ENCODE data around the gene MOV10. TPM values are rescaled to one million over a fixed set of nuclear protein-coding genes. Genes with fewer than 3 reads are reported as not detected.

MOV10 gene, protein sequence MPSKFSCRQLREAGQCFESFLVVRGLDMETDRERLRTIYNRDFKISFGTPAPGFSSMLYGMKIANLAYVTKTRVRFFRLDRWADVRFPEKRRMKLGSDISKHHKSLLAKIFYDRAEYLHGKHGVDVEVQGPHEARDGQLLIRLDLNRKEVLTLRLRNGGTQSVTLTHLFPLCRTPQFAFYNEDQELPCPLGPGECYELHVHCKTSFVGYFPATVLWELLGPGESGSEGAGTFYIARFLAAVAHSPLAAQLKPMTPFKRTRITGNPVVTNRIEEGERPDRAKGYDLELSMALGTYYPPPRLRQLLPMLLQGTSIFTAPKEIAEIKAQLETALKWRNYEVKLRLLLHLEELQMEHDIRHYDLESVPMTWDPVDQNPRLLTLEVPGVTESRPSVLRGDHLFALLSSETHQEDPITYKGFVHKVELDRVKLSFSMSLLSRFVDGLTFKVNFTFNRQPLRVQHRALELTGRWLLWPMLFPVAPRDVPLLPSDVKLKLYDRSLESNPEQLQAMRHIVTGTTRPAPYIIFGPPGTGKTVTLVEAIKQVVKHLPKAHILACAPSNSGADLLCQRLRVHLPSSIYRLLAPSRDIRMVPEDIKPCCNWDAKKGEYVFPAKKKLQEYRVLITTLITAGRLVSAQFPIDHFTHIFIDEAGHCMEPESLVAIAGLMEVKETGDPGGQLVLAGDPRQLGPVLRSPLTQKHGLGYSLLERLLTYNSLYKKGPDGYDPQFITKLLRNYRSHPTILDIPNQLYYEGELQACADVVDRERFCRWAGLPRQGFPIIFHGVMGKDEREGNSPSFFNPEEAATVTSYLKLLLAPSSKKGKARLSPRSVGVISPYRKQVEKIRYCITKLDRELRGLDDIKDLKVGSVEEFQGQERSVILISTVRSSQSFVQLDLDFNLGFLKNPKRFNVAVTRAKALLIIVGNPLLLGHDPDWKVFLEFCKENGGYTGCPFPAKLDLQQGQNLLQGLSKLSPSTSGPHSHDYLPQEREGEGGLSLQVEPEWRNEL
- polyA plus RNA-seq (2013, experiment 1 of 4), result 71.8 TPM
- polyA plus RNA-seq (2013, experiment 2 of 4), result 73.5 TPM
- polyA plus RNA-seq (2013, experiment 3 of 4), result 69.1 TPM
- polyA plus RNA-seq (2013, experiment 4 of 4), result 73.8 TPM

DNA sequence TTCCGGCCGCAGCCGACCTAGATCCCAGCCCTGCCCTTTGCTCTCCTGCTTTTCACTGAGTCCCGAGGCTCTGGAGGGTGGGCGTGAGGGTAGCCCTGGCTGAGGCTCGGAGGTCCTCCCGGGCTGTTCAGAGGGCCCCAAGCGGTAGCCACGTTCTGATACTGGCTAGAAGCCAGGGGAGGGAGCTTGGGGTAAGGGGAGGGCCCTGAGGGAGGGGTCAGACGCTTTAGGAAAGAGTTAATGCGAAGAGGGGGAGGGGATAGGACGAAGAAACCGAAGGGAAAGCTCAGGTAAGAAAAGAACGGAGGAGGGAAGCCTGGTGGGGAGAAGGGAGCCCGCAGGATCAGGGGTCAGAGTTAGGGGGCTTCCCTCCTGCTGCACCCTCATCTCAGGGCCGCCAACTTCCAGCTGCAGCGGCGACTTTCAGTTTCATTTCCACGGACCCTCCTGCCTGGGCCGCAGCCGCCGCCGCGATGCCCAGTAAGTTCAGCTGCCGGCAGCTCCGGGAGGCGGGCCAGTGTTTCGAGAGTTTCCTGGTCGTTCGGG, at the start of gene MOV10:
Gene MOV10 (plus strand): TSS at position 220 of the 546 bp plus-strand sequence. CDS start 254 bp downstream, at position 474.
- Histone ChIP-seq H3K27ac (ENCODE audit: insufficient read depth, low read depth, low read length, poor library complexity, severe bottlenecking) (peak within 1 kb of the TSS; percentile 56), H3K27me3 (ENCODE audit: control insufficient read depth, insufficient read depth, low read length, poor library complexity, severe bottlenecking) (no peaks in the 10 kb centered on the region), H3K36me3 (ENCODE audit: control insufficient read depth, insufficient read depth, low read length) (peaks cover 11% of the 10 kb centered on the region), H3K4me3 (ENCODE audit: insufficient read depth, low read depth, low read length) (peak within 1 kb of the TSS; percentile 88), H3K4me1 (ENCODE audit: control insufficient read depth, insufficient read depth, low read length) (peaks cover 4% of the 10 kb centered on the region), H3K9me3 (ENCODE audit: control insufficient read depth, low read length) (no peaks in the 10 kb centered on the region)
- 0% methylated on average over 30 of the region's 30 CpGs for WGBS, 2 experiments

DNA sequence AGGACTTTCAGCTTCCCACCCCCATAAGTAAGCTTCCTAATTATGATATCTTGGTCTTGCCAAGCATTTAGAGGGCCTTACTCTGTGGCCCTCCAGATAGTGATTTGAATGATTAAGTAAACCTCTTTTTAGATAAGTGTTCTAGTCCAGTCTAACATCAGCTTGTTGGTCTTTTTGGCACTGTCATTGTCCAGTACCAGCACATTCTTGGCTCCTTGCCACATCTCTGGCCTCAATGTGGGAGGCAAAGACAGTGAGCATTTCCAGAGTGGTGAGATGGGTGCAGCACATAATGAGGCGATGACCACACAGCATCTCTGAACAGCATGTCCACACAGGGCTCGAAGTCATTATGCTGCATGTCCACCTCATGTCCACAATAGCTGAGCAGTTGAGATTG, 48.8 kb upstream of the MOV10 start:
- 99 to 100% methylated on average over 2 of the region's 2 CpGs for WGBS, 2 experiments

DNA sequence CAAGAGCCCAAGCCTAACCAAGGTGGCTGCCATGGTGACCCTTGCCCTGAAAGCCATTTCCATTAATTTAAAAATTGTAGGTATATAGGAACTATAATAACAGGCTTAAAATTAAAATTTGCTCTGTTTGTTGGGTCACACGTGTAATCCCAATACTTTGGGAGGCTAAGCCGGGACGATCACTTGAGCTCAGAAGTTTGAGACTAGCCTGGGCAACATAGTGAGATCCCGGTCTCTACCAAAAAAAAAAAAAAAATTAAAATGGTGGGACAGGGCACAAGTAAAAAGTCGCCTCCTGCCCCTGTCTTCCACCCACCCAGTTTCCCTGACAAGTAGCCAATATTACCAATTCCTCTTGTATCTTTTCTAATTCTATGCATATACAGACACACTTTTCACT, 48.3 kb upstream of the MOV10 start:
- 93 to 98% methylated on average over 5 of the region's 5 CpGs for WGBS, 2 experiments
- Histone ChIP-seq H3K27ac (ENCODE audit: insufficient read depth, low read depth, low read length, poor library complexity, severe bottlenecking) (no peak overlapping the region), H3K4me1 (ENCODE audit: control insufficient read depth, insufficient read depth, low read length) (no peaks in the 10 kb centered on the region), H3K27me3 (ENCODE audit: control insufficient read depth, insufficient read depth, low read length, poor library complexity, severe bottlenecking) (no peaks in the 10 kb centered on the region), H3K4me3 (ENCODE audit: insufficient read depth, low read depth, low read length) (no peak overlapping the region), H3K36me3 (ENCODE audit: control insufficient read depth, insufficient read depth, low read length) (no peaks in the 10 kb centered on the region), H3K9me3 (ENCODE audit: control insufficient read depth, low read length) (no peaks in the 10 kb centered on the region)

More for the DNA sequence above, 48.8 kb upstream of the MOV10 start:
- H3K4me1 ChIP-seq (ENCODE audit: control insufficient read depth, insufficient read depth, low read length), result no peaks in the 10 kb centered on the region
- no peak overlapping the region for H3K4me3 ChIP-seq (ENCODE audit: insufficient read depth, low read depth, low read length)
- H3K27ac ChIP-seq (ENCODE audit: insufficient read depth, low read depth, low read length, poor library complexity, severe bottlenecking), result no peak overlapping the region
- no peaks in the 10 kb centered on the region for H3K27me3 ChIP-seq (ENCODE audit: control insufficient read depth, insufficient read depth, low read length, poor library complexity, severe bottlenecking)
- no peaks in the 10 kb centered on the region for H3K9me3 ChIP-seq (ENCODE audit: control insufficient read depth, low read length)
- H3K36me3 ChIP-seq (ENCODE audit: control insufficient read depth, insufficient read depth, low read length), result no peaks in the 10 kb centered on the region

DNA sequence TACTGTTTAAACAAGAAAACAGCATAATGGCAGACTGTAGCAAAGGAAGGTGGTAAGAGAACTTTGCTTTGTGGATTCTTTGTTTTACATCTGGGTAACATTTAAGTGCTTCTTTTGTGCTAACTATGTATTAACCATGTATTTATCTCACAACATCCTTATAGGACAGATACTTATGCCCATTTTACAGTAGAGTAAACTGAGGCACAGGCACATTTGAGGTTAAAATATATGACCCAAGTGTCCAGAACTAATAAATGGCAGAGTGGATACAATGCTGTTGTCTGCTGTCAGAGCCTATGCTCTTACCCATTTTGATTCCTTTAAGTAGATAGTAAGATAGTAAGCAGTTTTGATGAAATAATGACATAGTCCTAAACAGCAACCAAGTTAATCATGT, 47.6 kb upstream of the MOV10 start:
- H3K27me3 ChIP-seq (ENCODE audit: control insufficient read depth, insufficient read depth, low read length, poor library complexity, severe bottlenecking), result no peaks in the 10 kb centered on the region
- no peaks in the 10 kb centered on the region for H3K36me3 ChIP-seq (ENCODE audit: control insufficient read depth, insufficient read depth, low read length)
- H3K4me1 ChIP-seq (ENCODE audit: control insufficient read depth, insufficient read depth, low read length), result no peaks in the 10 kb centered on the region

DNA sequence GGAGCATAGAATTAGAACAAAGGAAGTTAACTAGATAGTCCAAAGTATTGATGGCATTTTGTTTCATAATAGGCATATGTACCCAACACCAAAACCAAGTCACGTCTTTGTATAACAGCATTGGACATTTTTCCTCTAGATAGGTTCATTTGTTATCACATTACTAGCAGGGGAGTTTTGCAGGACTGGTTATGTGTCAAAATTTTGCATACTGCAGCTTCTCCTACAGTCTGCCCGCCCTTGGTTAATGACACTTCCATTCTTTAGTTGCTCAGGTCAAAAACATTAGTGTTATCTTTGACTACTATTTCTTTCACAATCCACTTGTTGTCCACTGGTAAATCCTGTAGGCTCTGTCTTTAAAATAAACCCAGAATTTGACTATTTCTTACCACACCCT, 45.9 kb upstream of the MOV10 start:
- H3K4me1 ChIP-seq (ENCODE audit: control insufficient read depth, insufficient read depth, low read length), result no peaks in the 10 kb centered on the region
- 93 to 98% methylated on average over 2 of the region's 2 CpGs for WGBS, 2 experiments
- no peaks in the 10 kb centered on the region for H3K9me3 ChIP-seq (ENCODE audit: control insufficient read depth, low read length)
- no peaks in the 10 kb centered on the region for H3K27me3 ChIP-seq (ENCODE audit: control insufficient read depth, insufficient read depth, low read length, poor library complexity, severe bottlenecking)
- no peak overlapping the region for H3K27ac ChIP-seq (ENCODE audit: insufficient read depth, low read depth, low read length, poor library complexity, severe bottlenecking)
- no peak overlapping the region for H3K4me3 ChIP-seq (ENCODE audit: insufficient read depth, low read depth, low read length)
- no peaks in the 10 kb centered on the region for H3K36me3 ChIP-seq (ENCODE audit: control insufficient read depth, insufficient read depth, low read length)

More for the DNA sequence above, 47.6 kb upstream of the MOV10 start:
- no peak overlapping the region for H3K4me3 ChIP-seq (ENCODE audit: insufficient read depth, low read depth, low read length)
- no peak overlapping the region for H3K27ac ChIP-seq (ENCODE audit: insufficient read depth, low read depth, low read length, poor library complexity, severe bottlenecking)
- H3K9me3 ChIP-seq (ENCODE audit: control insufficient read depth, low read length), result no peaks in the 10 kb centered on the region

DNA sequence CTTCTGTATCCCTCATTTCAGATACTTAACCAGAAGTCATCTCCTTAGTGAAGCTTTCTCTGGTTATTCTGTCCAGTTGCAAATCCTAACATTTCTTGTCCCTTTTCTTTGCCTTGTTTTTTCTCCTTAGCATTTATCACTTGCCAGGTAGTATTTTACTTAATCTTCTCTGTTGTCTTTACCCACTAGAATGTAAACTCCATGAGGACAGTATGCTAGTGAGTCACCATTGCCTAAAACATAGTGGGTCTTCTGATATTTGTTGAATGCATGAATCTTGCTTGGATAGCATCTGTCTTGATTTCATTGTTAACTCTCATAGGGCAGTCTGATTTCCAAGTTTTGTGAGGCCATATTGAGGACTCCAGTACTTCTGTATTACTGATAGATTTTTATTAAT, 45.2 kb upstream of the MOV10 start:
- no peaks in the 10 kb centered on the region for H3K36me3 ChIP-seq (ENCODE audit: control insufficient read depth, insufficient read depth, low read length)

DNA sequence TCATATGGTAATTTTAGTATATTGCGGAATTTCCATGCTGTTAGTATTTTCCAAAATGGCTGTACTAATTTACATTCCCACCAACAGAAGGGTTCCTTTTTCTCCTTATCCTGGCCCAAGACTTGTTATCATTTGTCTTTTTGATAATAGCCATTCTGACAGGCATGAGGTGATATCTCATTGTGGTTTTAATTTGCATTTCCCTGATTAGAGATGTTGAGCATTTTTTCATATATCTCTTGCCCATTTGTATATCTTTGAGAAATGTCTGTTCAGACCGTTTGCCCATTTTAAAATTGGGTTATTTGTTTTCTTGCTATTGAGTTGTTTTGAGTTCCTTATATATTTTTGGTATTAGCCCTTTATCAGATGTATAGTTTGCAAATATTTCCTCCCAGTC, 40.8 kb upstream of the MOV10 start:
- Histone ChIP-seq H3K27me3 (ENCODE audit: control insufficient read depth, insufficient read depth, low read length, poor library complexity, severe bottlenecking) (no peaks in the 10 kb centered on the region), H3K9me3 (ENCODE audit: control insufficient read depth, low read length) (no peaks in the 10 kb centered on the region), H3K4me1 (ENCODE audit: control insufficient read depth, insufficient read depth, low read length) (no peaks in the 10 kb centered on the region), H3K4me3 (ENCODE audit: insufficient read depth, low read depth, low read length) (no peak overlapping the region), H3K27ac (ENCODE audit: insufficient read depth, low read depth, low read length, poor library complexity, severe bottlenecking) (no peak overlapping the region), H3K36me3 (ENCODE audit: control insufficient read depth, insufficient read depth, low read length) (no peaks in the 10 kb centered on the region)
- WGBS, 2 experiments, result 80 to 93% methylated on average over 1 to 2 of the region's 2 CpGs

More for the DNA sequence above, 45.2 kb upstream of the MOV10 start:
- H3K4me1 ChIP-seq (ENCODE audit: control insufficient read depth, insufficient read depth, low read length), result no peaks in the 10 kb centered on the region
- H3K4me3 ChIP-seq (ENCODE audit: insufficient read depth, low read depth, low read length), result no peak overlapping the region
- H3K27me3 ChIP-seq (ENCODE audit: control insufficient read depth, insufficient read depth, low read length, poor library complexity, severe bottlenecking), result no peaks in the 10 kb centered on the region
- H3K9me3 ChIP-seq (ENCODE audit: control insufficient read depth, low read length), result no peaks in the 10 kb centered on the region
- H3K27ac ChIP-seq (ENCODE audit: insufficient read depth, low read depth, low read length, poor library complexity, severe bottlenecking), result no peak overlapping the region

DNA sequence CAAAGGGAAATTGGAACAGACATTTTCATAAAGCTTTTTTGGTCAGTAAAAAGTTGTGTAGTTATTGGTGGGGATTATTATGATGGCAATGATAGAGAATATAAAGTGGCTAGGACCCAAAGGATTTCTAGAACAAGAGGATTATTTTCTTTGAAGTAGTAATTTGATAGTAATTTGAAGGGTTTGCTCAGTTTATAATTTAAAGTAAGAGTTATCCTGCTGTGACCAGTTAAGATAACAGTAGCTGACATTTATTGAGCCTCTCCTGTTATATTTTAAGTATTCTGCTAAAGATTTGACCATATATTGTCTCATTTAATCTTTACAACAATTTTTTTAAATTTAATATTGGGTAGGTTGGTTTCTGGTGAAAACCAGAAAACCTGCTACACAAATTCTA, 40.1 kb upstream of the MOV10 start:
- H3K36me3 ChIP-seq (ENCODE audit: control insufficient read depth, insufficient read depth, low read length), result no peaks in the 10 kb centered on the region
- no peak overlapping the region for H3K4me3 ChIP-seq (ENCODE audit: insufficient read depth, low read depth, low read length)
- H3K27me3 ChIP-seq (ENCODE audit: control insufficient read depth, insufficient read depth, low read length, poor library complexity, severe bottlenecking), result no peaks in the 10 kb centered on the region
- H3K27ac ChIP-seq (ENCODE audit: insufficient read depth, low read depth, low read length, poor library complexity, severe bottlenecking), result no peak overlapping the region
- H3K4me1 ChIP-seq (ENCODE audit: control insufficient read depth, insufficient read depth, low read length), result no peaks in the 10 kb centered on the region
- H3K9me3 ChIP-seq (ENCODE audit: control insufficient read depth, low read length), result no peaks in the 10 kb centered on the region

DNA sequence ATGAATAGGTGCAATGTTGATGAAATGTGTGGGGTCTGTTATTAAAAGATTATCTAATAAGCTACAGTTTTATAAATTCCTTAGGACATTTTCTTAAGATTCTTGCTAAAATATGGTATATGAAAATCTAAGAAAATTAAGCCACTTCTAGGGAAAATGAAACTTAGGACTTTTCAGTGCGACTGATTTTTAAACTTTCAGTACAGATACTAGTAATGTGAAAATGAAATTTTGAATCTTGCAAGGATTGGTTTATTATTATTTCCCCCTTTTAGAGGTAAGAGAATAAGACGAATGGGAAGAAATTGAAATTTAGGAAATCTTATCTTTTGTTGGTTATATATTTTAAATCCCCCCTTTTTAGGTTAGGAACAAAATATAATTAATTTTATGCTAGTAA, 38.4 kb upstream of the MOV10 start:
- no peaks in the 10 kb centered on the region for H3K9me3 ChIP-seq (ENCODE audit: control insufficient read depth, low read length)
- no peak overlapping the region for H3K27ac ChIP-seq (ENCODE audit: insufficient read depth, low read depth, low read length, poor library complexity, severe bottlenecking)
- H3K27me3 ChIP-seq (ENCODE audit: control insufficient read depth, insufficient read depth, low read length, poor library complexity, severe bottlenecking), result no peaks in the 10 kb centered on the region
- H3K4me1 ChIP-seq (ENCODE audit: control insufficient read depth, insufficient read depth, low read length), result no peaks in the 10 kb centered on the region
- H3K36me3 ChIP-seq (ENCODE audit: control insufficient read depth, insufficient read depth, low read length), result no peaks in the 10 kb centered on the region
- H3K4me3 ChIP-seq (ENCODE audit: insufficient read depth, low read depth, low read length), result no peak overlapping the region
- 100% methylated on average over 1 to 2 of the region's 2 CpGs for WGBS, 2 experiments

Data from ectodermal cell (in vitro differentiated cells).